Hematopoietic multipotent progenitor cell treated with erythropoietin and hydrocortisone succinate and interleukin-3 and kit ligand, for 6 days (in vitro differentiated cells): ENCODE results near the gene RAB28.
"Not testable (repeated sequence)": the region's sequence is repeated elsewhere in the genome, so short reads cannot be mapped to it uniquely, and the experiment has no call there.

ENCODE experiments used
- DNase-seq: peaks from one replicate; pipeline ENCODE4 v3.0.0-alpha.2; 2015

Gene RAB28

GRCh38 chr4:13445841-13446790, 38.0 kb downstream of the RAB28 start:
- DNase-seq: no peak

- no peak for DNase-seq
Measured at GRCh38 chr4:13441506-13441905, 42.6 kb downstream of the RAB28 start.

- DNase-seq: no peak
Measured at GRCh38 chr4:13436962-13437361, 47.2 kb downstream of the RAB28 start.

GRCh38 chr4:13432453-13432852, 51.7 kb downstream of the RAB28 start:
- no peak for DNase-seq

- peak; percentile 45 for DNase-seq
Measured at GRCh38 chr4:13430834-13431568, 53.1 kb downstream of the RAB28 start.

GRCh38 chr4:13427599-13428325, 56.4 kb downstream of the RAB28 start:
- DNase-seq: no peak

- no peak for DNase-seq
Measured at GRCh38 chr4:13415068-13415785, 68.9 kb downstream of the RAB28 start.

- no peak for DNase-seq
Measured at GRCh38 chr4:13413729-13414437, 70.3 kb downstream of the RAB28 start.

GRCh38 chr4:13411942-13412341, 72.2 kb downstream of the RAB28 start:
- DNase-seq: no peak

- DNase-seq: no peak
Measured at GRCh38 chr4:13409324-13409723, 74.8 kb downstream of the RAB28 start.

- not testable (repeated sequence) for DNase-seq
Measured at GRCh38 chr4:13406156-13406555, 78.0 kb downstream of the RAB28 start.

GRCh38 chr4:13403833-13404232, 80.3 kb downstream of the RAB28 start:
- no peak for DNase-seq

GRCh38 chr4:13403326-13403725, 80.8 kb downstream of the RAB28 start:
- no peak for DNase-seq

GRCh38 chr4:13399257-13399656, 84.9 kb downstream of the RAB28 start:
- peak; percentile 5 for DNase-seq

GRCh38 chr4:13396161-13396560, 88.0 kb downstream of the RAB28 start:
- no peak for DNase-seq

GRCh38 chr4:13389901-13390300, 94.2 kb downstream of the RAB28 start:
- DNase-seq: not testable (repeated sequence)

GRCh38 chr4:13386405-13387107, 97.6 kb downstream of the RAB28 start:
- no peak for DNase-seq

- no peak for DNase-seq
Measured at GRCh38 chr4:13384055-13384454, 100.1 kb downstream of the RAB28 start.

GRCh38 chr4:13378973-13379759, 105.0 kb downstream of the RAB28 start:
- DNase-seq: no peak

GRCh38 chr4:13371048-13371447, 113.1 kb downstream of the RAB28 start:
- DNase-seq: no peak
